Hepatocyte (in vitro differentiated cells): ENCODE data around the gene PLEKHG7. TPM values are rescaled to one million over a fixed set of nuclear protein-coding genes. Genes with fewer than 3 reads are reported as not detected.

Experiments used
- DNase-seq: peaks from one replicate; pipeline ENCODE4 v3.0.0-alpha.2; 2016; ENCODE audit warnings: low spot score
- H2AFZ ChIP-seq: fragments of 200-600 bp; sonication (generic); 2 replicates; pipeline ENCODE4 v1.6.0; 2016; ENCODE audit warnings: antibody characterized with exemption, mild to moderate bottlenecking
- H3K27ac ChIP-seq: fragments of 200-600 bp; sonication (generic); 2 replicates; pipeline ENCODE4 v1.5.1; 2016; ENCODE audit warnings: mild to moderate bottlenecking
- H3K27me3 ChIP-seq: fragments of 200-600 bp; sonication (generic); 2 replicates; pipeline ENCODE4 v1.6.1; 2016
- H3K36me3 ChIP-seq: fragments of 200-600 bp; sonication (generic); replicated peaks from 2 replicates; pipeline ENCODE4 v1.5.1; 2016; ENCODE audit warnings: low read depth; ENCODE audit not compliant: insufficient read depth
- H3K4me1 ChIP-seq: fragments of 200-600 bp; sonication (generic); 2 replicates; pipeline ENCODE4 v1.5.1; 2016; ENCODE audit warnings: mild to moderate bottlenecking, moderate library complexity; ENCODE audit not compliant: insufficient read depth
- H3K4me2 ChIP-seq: fragments of 200-600 bp; sonication (generic); 2 replicates; pipeline ENCODE4 v1.6.0; 2016
- H3K4me3 ChIP-seq: fragments of 200-600 bp; sonication (generic); 2 replicates; pipeline ENCODE4 v1.5.1; 2016; ENCODE audit warnings: mild to moderate bottlenecking
- H3K79me2 ChIP-seq: fragments of 200-600 bp; sonication (generic); 2 replicates; pipeline ENCODE4 v1.6.0; 2017; ENCODE audit warnings: mild to moderate bottlenecking
- H3K9me2 ChIP-seq: fragments of 200-600 bp; sonication (generic); replicated peaks from 2 replicates; pipeline ENCODE4 v1.6.0; 2017; ENCODE audit warnings: mild to moderate bottlenecking; ENCODE audit not compliant: insufficient read depth
- H3K9me3 ChIP-seq: fragments of 200-600 bp; sonication (generic); 2 replicates; pipeline ENCODE4 v1.5.1; 2016; ENCODE audit warnings: low read depth, mild to moderate bottlenecking
- H4K20me1 ChIP-seq: fragments of 200-600 bp; sonication (generic); 2 replicates; pipeline ENCODE4 v1.6.0; 2016; ENCODE audit warnings: mild to moderate bottlenecking; ENCODE audit not compliant: insufficient read depth, poor library complexity, severe bottlenecking
- EZH2 ChIP-seq: fragments of 200-600 bp; sonication (generic); IDR thresholded peaks from 2 replicates; pipeline ENCODE4 v1.6.1; 2016; ENCODE audit warnings: antibody characterized with exemption, mild to moderate bottlenecking, borderline replicate concordance
- EZH2phosphoT487 ChIP-seq: fragments of 200-600 bp; sonication (generic); IDR thresholded peaks from one replicate; pipeline ENCODE4 v1.6.1; 2018; ENCODE audit warnings: antibody characterized with exemption, mild to moderate bottlenecking, low read depth, moderate library complexity; ENCODE audit not compliant: unreplicated experiment, severe bottlenecking
- WGBS: methylation state at CpG from one replicate; pipeline ENCODE4 v1.1.6; 2016; ENCODE audit warnings: low lambda C conversion rate; ENCODE audit errors: missing lambda C conversion rate; 5-methylcytosine and 5-hydroxymethylcytosine counted together
- polyA plus RNA-seq: library from polyadenylated mRNA; unstranded; fragments of >200 nt; fragmentation: Nextera tagmentation; extraction: Ambion mirVana; gene quantifications from 2 replicates; pipeline ENCODE4 v1.2.1, GENCODE V29; 2016
- total RNA-seq: library from RNA; depleted of rRNA; stranded (reverse); fragments of >200 nt; gene quantifications from 2 replicates; pipeline ENCODE4 v1.2.3, GENCODE V29; 2014
- TF ChIP-seq, protein P1 (sequence below): fragments of 200-600 bp; sonication (generic); IDR thresholded peaks from 2 replicates; pipeline ENCODE4 v1.5.1; 2016; ENCODE audit warnings: antibody characterized with exemption, mild to moderate bottlenecking; ENCODE audit not compliant: poor library complexity

PLEKHG7 gene
- total and polyA plus RNA-seq, 2 experiments from 2014 or later: 0.17 to 0.94 TPM

- 53% methylated on average over 3 of the region's 3 CpGs for WGBS
- Histone ChIP-seq H4K20me1 (no peaks in the 10 kb centered on the region), H3K9me3 (no peaks in the 10 kb centered on the region), H3K27ac (peak overlapping the region; percentile 65), H3K9me2 (no peaks in the 10 kb centered on the region), H2AFZ (no peak overlapping the region), H3K4me1 (no peaks in the 10 kb centered on the region), H3K27me3 (no peaks in the 10 kb centered on the region), H3K79me2 (no peaks in the 10 kb centered on the region), H3K4me2 (no peak overlapping the region), H3K36me3 (no peaks in the 10 kb centered on the region), H3K4me3 (no peak overlapping the region)
- TF ChIP-seq, protein P1, sequence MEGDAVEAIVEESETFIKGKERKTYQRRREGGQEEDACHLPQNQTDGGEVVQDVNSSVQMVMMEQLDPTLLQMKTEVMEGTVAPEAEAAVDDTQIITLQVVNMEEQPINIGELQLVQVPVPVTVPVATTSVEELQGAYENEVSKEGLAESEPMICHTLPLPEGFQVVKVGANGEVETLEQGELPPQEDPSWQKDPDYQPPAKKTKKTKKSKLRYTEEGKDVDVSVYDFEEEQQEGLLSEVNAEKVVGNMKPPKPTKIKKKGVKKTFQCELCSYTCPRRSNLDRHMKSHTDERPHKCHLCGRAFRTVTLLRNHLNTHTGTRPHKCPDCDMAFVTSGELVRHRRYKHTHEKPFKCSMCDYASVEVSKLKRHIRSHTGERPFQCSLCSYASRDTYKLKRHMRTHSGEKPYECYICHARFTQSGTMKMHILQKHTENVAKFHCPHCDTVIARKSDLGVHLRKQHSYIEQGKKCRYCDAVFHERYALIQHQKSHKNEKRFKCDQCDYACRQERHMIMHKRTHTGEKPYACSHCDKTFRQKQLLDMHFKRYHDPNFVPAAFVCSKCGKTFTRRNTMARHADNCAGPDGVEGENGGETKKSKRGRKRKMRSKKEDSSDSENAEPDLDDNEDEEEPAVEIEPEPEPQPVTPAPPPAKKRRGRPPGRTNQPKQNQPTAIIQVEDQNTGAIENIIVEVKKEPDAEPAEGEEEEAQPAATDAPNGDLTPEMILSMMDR: peak; percentile 12
- TF ChIP-seq EZH2phosphoT487: no peak
- peak; percentile 38 for DNase-seq
Measured at GRCh38 chr12:92735131-92735721, 32.4 kb downstream of the PLEKHG7 start.

GRCh38 chr12:92736605-92737004, 33.8 kb downstream of the PLEKHG7 start:
- TF ChIP-seq EZH2: no peak
- TF ChIP-seq EZH2phosphoT487: no peak
- TF ChIP-seq, protein P1: no peak
- no peak overlapping the region for H2AFZ ChIP-seq
- no peak overlapping the region for H3K4me3 ChIP-seq
- no peak overlapping the region for H3K4me2 ChIP-seq
- no peaks in the 10 kb centered on the region for H3K9me2 ChIP-seq
- H3K9me3 ChIP-seq: no peaks in the 10 kb centered on the region
- no peaks in the 10 kb centered on the region for H3K36me3 ChIP-seq
- H3K79me2 ChIP-seq: no peaks in the 10 kb centered on the region
- H3K27ac ChIP-seq: no peak overlapping the region
- no peak for DNase-seq
- no peaks in the 10 kb centered on the region for H3K27me3 ChIP-seq
- WGBS: 62% methylated on average over 6 of the region's 6 CpGs
- H3K4me1 ChIP-seq: no peaks in the 10 kb centered on the region
- H4K20me1 ChIP-seq: no peaks in the 10 kb centered on the region

DNA sequence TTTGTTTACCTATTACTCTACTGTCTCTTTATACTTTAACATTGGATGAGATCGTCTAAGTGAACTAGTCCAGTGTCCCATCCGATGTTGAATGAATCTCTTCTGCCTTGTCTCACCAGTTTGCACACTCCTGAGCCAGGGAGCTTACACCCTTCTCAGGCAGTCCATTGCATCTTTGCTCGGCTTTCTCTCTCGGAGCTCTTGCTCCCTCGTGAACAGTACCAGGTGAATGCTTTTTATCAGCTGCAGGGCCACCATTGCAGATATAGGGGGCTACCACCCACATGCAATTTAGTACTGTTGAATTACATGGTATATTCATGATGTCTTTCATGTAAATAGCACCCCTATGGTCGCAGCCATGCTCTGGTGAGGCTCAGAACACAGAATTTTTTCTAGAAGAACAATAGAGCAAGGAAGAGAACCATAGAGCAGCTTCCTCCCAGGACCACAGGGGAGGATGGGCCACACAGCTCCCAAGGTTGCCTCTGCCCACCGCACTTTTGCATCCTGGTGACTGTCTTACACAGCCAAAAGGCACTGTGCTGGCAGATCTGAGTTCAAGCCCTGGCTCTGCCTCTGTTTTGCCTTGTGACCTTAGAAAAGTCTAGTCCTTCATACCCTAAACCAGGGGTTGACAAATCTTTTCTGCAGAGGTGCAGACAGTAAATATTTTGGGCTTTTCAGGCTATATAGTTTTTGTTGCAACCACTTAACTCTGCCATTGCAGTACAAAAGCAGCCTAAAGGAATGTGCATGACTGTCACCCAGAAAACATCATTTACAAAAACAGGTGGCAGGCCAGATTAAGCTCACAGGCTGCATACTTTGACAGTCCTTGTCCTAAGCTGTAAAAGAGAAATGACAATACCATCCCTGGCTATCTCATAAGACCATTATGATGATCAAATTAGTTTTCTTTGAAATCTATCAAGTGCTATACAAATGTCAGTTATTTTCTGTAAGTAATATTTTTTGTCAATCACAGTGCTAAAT, 35.4 kb downstream of the PLEKHG7 start:
- TF ChIP-seq, protein P1: no peak
- no peak for TF ChIP-seq EZH2phosphoT487
- TF ChIP-seq EZH2: no peak
- no peaks in the 10 kb centered on the region for H3K9me2 ChIP-seq
- WGBS: 95% methylated on average over 7 of the region's 7 CpGs
- H3K4me3 ChIP-seq: no peak overlapping the region
- no peaks in the 10 kb centered on the region for H3K79me2 ChIP-seq
- no peak overlapping the region for H3K27ac ChIP-seq
- no peaks in the 10 kb centered on the region for H3K9me3 ChIP-seq
- no peaks in the 10 kb centered on the region for H4K20me1 ChIP-seq
- no peak overlapping the region for H2AFZ ChIP-seq
- no peak for DNase-seq
- no peak overlapping the region for H3K4me2 ChIP-seq
- H3K4me1 ChIP-seq: no peaks in the 10 kb centered on the region
- no peaks in the 10 kb centered on the region for H3K27me3 ChIP-seq
- H3K36me3 ChIP-seq: no peaks in the 10 kb centered on the region
